Measurements from ENCODE around the gene MRPS7. TPM values are rescaled to one million over a fixed set of nuclear protein-coding genes. Genes with fewer than 3 reads are reported as not detected.
A peak's percentile ranks its signal among the peaks of the same experiment; 100 is the strongest.

The MRPS7 gene
- total and polyA plus RNA-seq, 9 of the 15 experiments (the other 6 are each of a cell fraction or from before 2014, with no cell fraction given): 107 to 244 (median 132) TPM

GRCh38 chr17:75240394-75241142 lies 21.1 kb upstream of the MRPS7 start (continued):
- TF ChIP-seq CBFB (CRISPR knock-in tag; IDR thresholded peaks at IDR 0.05): no peak
- TF ChIP-seq CBX1 (IDR thresholded peaks at IDR 0.05; ENCODE audit: low read depth): 0 out of 2 replicates have a peak, but pooled peaks have one; percentile 36
- TF ChIP-seq POLR3A (IDR thresholded peaks at IDR 0.05; ENCODE audit: borderline replicate concordance, extremely low read depth, insufficient read depth, insufficient read length): no peak
- TF ChIP-seq ZNF707 (CRISPR knock-in tag; conservative IDR thresholded peaks at IDR 0.05): no peak
- no peak for TF ChIP-seq ZNF324 (CRISPR knock-in tag; IDR thresholded peaks at IDR 0.05)
- no peak for TF ChIP-seq TAF9B (IDR thresholded peaks at IDR 0.05; ENCODE audit: partially characterized antibody)
- no peak for TF ChIP-seq NFE2 (IDR thresholded peaks at IDR 0.05; ENCODE audit: low read depth)
- TF ChIP-seq, protein P1, sequence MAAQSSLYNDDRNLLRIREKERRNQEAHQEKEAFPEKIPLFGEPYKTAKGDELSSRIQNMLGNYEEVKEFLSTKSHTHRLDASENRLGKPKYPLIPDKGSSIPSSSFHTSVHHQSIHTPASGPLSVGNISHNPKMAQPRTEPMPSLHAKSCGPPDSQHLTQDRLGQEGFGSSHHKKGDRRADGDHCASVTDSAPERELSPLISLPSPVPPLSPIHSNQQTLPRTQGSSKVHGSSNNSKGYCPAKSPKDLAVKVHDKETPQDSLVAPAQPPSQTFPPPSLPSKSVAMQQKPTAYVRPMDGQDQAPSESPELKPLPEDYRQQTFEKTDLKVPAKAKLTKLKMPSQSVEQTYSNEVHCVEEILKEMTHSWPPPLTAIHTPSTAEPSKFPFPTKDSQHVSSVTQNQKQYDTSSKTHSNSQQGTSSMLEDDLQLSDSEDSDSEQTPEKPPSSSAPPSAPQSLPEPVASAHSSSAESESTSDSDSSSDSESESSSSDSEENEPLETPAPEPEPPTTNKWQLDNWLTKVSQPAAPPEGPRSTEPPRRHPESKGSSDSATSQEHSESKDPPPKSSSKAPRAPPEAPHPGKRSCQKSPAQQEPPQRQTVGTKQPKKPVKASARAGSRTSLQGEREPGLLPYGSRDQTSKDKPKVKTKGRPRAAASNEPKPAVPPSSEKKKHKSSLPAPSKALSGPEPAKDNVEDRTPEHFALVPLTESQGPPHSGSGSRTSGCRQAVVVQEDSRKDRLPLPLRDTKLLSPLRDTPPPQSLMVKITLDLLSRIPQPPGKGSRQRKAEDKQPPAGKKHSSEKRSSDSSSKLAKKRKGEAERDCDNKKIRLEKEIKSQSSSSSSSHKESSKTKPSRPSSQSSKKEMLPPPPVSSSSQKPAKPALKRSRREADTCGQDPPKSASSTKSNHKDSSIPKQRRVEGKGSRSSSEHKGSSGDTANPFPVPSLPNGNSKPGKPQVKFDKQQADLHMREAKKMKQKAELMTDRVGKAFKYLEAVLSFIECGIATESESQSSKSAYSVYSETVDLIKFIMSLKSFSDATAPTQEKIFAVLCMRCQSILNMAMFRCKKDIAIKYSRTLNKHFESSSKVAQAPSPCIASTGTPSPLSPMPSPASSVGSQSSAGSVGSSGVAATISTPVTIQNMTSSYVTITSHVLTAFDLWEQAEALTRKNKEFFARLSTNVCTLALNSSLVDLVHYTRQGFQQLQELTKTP (IDR thresholded peaks at IDR 0.05; ENCODE audit: low read depth in 1 of 2, partially characterized antibody in 2 of 2): no peak
- 0 out of 2 replicates have a peak, but pooled peaks have one; percentile 34 for TF ChIP-seq SMARCA4 (IDR thresholded peaks at IDR 0.05)
- TF ChIP-seq CBX8 (IDR thresholded peaks at IDR 0.05; ENCODE audit: borderline replicate concordance, extremely low read depth, low read depth, low read length, poor library complexity, severe bottlenecking): no peak
- peak; percentile 77; the same call in 1 of the 2 replicates for TF ChIP-seq FOXP1 (CRISPR knock-in tag; IDR thresholded peaks at IDR 0.05)
- TF ChIP-seq ZNF79 (CRISPR knock-in tag; IDR thresholded peaks at IDR 0.05; ENCODE audit: low read depth): no peak
- no peak for TF ChIP-seq TRIM25 (IDR thresholded peaks at IDR 0.05; ENCODE audit: borderline replicate concordance)
- TF ChIP-seq CC2D1A (IDR thresholded peaks at IDR 0.05): no peak; the same call in none of the 2 replicates
- TF ChIP-seq THRAP3 (IDR thresholded peaks at IDR 0.05; ENCODE audit: borderline replicate concordance): no peak
- 0 out of 2 replicates have a peak, but pooled peaks have one; percentile 34 for TF ChIP-seq XRCC5 (IDR thresholded peaks at IDR 0.05; ENCODE audit: low read depth, low read length)
- TF ChIP-seq POLR3G (IDR thresholded peaks at IDR 0.05; ENCODE audit: extremely low read depth, insufficient read length, insufficient replicate concordance): no peak
- TF ChIP-seq NCOA6 (IDR thresholded peaks at IDR 0.05): no peak
- TF ChIP-seq MYNN (IDR thresholded peaks at IDR 0.05): peak; percentile 53
- no peak for TF ChIP-seq MYNN (CRISPR knock-in tag; IDR thresholded peaks at IDR 0.05)
- no peak for TF ChIP-seq NFE2L1 (tag; IDR thresholded peaks at IDR 0.05; ENCODE audit: borderline replicate concordance, low read depth)
- TF ChIP-seq IRF9 (tag; IDR thresholded peaks at IDR 0.05): no peak
- no peak for TF ChIP-seq NFIC (IDR thresholded peaks at IDR 0.05)

Measured in K562 (cell line).